B cell (primary cell): Measurements from ENCODE around the gene EP400. TPM values are rescaled to one million over a fixed set of nuclear protein-coding genes. Genes with fewer than 3 reads are reported as not detected.

Experiments used
- ATAC-seq: fragments of 200-7000 bp; cut with Tn5 transposase; one replicate; pipeline ENCODE4 v1.10.0; 2021; ENCODE audit warnings: low read depth, mild to moderate bottlenecking, moderate number of reproducible peaks, moderate library complexity
- CTCF ChIA-PET: fragments of 350-600 bp; sonication (Branson Sonifier 250); formaldehyde crosslinking; loops from one replicate; lab custom pipeline; 2021; ENCODE audit warnings: antibody characterized with exemption, inconsistent platforms; lab: Charles Lee
- POLR2A ChIA-PET: fragments of 350-600 bp; sonication (Branson Sonifier 250); formaldehyde crosslinking; loops from one replicate; lab custom pipeline; 2021; ENCODE audit warnings: antibody characterized with exemption; lab: Charles Lee
- DNase-seq: peaks from one replicate; pipeline ENCODE4 v3.0.0; 2013
- H2AFZ ChIP-seq: 2 replicates; pipeline ENCODE4 v1.6.1; 2012; ENCODE audit warnings: mild to moderate bottlenecking, low read depth, low read length; ENCODE audit not compliant: insufficient read depth, poor library complexity, severe bottlenecking
- H3K27ac ChIP-seq, 2 donors: 1 replicate in 1 of 2; 2 replicates in 1 of 2; pipeline ENCODE4 v1.5.1; 2012 to 2013; ENCODE audit warnings: low read length in 2 of 2, mild to moderate bottlenecking in 2 of 2, moderate library complexity in 1 of 2
- H3K27me3 ChIP-seq, 4 experiments: fragments of 200-600 bp in 1 of 4; sonication (generic) in 1 of 4; replicated peaks in 1 of 4; 1 replicate in 2 of 4; 2 replicates in 2 of 4; pipeline versions ENCODE4 v1.6.1 to v1.7.0; 2013 to 2016; ENCODE audit warnings: low read length in 3 of 4, mild to moderate bottlenecking in 2 of 4, mixed read lengths in 1 of 4, moderate library complexity in 1 of 4; ENCODE audit not compliant: insufficient read depth in 4 of 4, control insufficient read depth in 3 of 4; ENCODE audit errors: control extremely low read depth in 1 of 4
- H3K36me3 ChIP-seq, 2 experiments: replicated peaks in 1 of 2; 1 replicate in 1 of 2; 2 replicates in 1 of 2; pipeline versions ENCODE4 v1.6.1 to v1.7.1; 2013; ENCODE audit warnings: low read length in 1 of 2; ENCODE audit not compliant: insufficient read depth in 2 of 2, control insufficient read depth in 1 of 2; ENCODE audit errors: control extremely low read depth in 1 of 2, extremely low read depth in 1 of 2
- H3K4me1 ChIP-seq, 2 donors: fragments of 200-600 bp in 1 of 2; sonication (generic) in 1 of 2; 1 replicate in 1 of 2; 2 replicates in 1 of 2; pipeline versions ENCODE4 v1.5.1 to v1.6.1; 2013 to 2017; ENCODE audit warnings: low read length in 2 of 2; ENCODE audit not compliant: control insufficient read depth in 2 of 2, insufficient read depth in 2 of 2
- H3K4me2 ChIP-seq: replicated peaks from 2 replicates; pipeline ENCODE3; 2012; ENCODE audit warnings: mild to moderate bottlenecking, low read depth, low read length; ENCODE audit not compliant: poor library complexity, severe bottlenecking
- H3K4me3 ChIP-seq, 5 experiments: fragments of 200-600 bp in 1 of 5; sonication (generic) in 1 of 5; 1 replicate in 3 of 5; 2 replicates in 2 of 5; pipeline versions ENCODE4 v1.5.1 to v1.7.0; 2011 to 2016; ENCODE audit warnings: low read length in 4 of 5, mild to moderate bottlenecking in 4 of 5, low read depth in 2 of 5, control low read depth in 1 of 5, moderate library complexity in 1 of 5; ENCODE audit not compliant: insufficient read depth in 1 of 5; ENCODE audit errors: control extremely low read depth in 1 of 5, extremely low read depth in 1 of 5
- H3K79me2 ChIP-seq: fragments of 200-600 bp; sonication (generic); one replicate; pipeline ENCODE4 v1.6.0; 2016; ENCODE audit warnings: low read length; ENCODE audit not compliant: control insufficient read depth, insufficient read depth
- H3K9ac ChIP-seq: fragments of 200-600 bp; sonication (generic); 2 replicates; pipeline ENCODE4 v1.6.1; 2017; ENCODE audit warnings: mild to moderate bottlenecking, low read length, moderate library complexity
- H3K9me3 ChIP-seq, 3 donors: one replicate each; pipeline versions ENCODE4 v1.6.1 to v1.7.1; 2013; ENCODE audit warnings: low read length in 2 of 3; ENCODE audit not compliant: control insufficient read depth in 2 of 3, insufficient read depth in 1 of 3; ENCODE audit errors: control extremely low read depth in 1 of 3
- H4K20me1 ChIP-seq: 2 replicates; pipeline ENCODE4 v1.6.0; 2012; ENCODE audit warnings: mild to moderate bottlenecking, low read length; ENCODE audit not compliant: insufficient read depth, control insufficient read depth, poor library complexity, severe bottlenecking
- H3K27ac Mint-ChIP-seq: one replicate; pipeline ENCODE4 v1.8.0; 2021; ENCODE audit warnings: mixed read lengths
- H3K27me3 Mint-ChIP-seq: one replicate; pipeline ENCODE4 v1.8.0; 2021; ENCODE audit warnings: mixed read lengths
- H3K4me1 Mint-ChIP-seq: one replicate; pipeline ENCODE4 v1.8.0; 2021; ENCODE audit warnings: mixed read lengths
- H3K4me3 Mint-ChIP-seq: one replicate; pipeline ENCODE4 v1.8.0; 2021; ENCODE audit warnings: mixed read lengths
- H3K9me3 Mint-ChIP-seq: one replicate; pipeline ENCODE4 v1.8.0; 2022; ENCODE audit warnings: mixed read lengths; ENCODE audit not compliant: insufficient read depth
- EZH2 ChIP-seq: IDR thresholded peaks from 2 replicates; pipeline ENCODE4 v1.6.1; 2012; ENCODE audit warnings: borderline replicate concordance, low read depth, mild to moderate bottlenecking, moderate library complexity, low read length; ENCODE audit not compliant: insufficient read depth, poor library complexity, severe bottlenecking
- WGBS: methylation state at CpG from one replicate; pipeline ENCODE4 v1.1.5; 2013; ENCODE audit warnings: missing lambda C conversion rate; ENCODE audit not compliant: insufficient coverage; 5-methylcytosine and 5-hydroxymethylcytosine counted together
- intact Hi-C: fragments of 100-400 bp; cut with micrococcal nuclease; formaldehyde crosslinking; loops from one replicate; pipeline ENCODE4 v1.10.0; 2022
- polyA plus RNA-seq: library from polyadenylated mRNA; depleted of rRNA; stranded (reverse); fragments of >200 nt; gene quantifications from 2 replicates; pipeline ENCODE4 v1.2.3, GENCODE V29; 2012
- total RNA-seq, 2 donors: library from RNA; stranded (reverse); fragments of 120-200 nt in 1 of 2; gene quantifications; 1 replicate in 1 of 2; 2 replicates in 1 of 2; pipeline versions ENCODE4 v1.2.3 to v1.2.4, GENCODE V29; 2013 to 2022
- TF ChIP-seq, protein P1 (sequence below): fragments of 200-600 bp; IDR thresholded peaks from one replicate; pipeline ENCODE4 v1.8.0; 2022; ENCODE audit warnings: antibody characterized with exemption, mild to moderate bottlenecking

The EP400 gene
- total and polyA plus RNA-seq, 2 donors (not counting 1 experiment from before 2014, with no cell fraction given), result 17.3 to 82.2 TPM

- intact Hi-C loops, result no loop called here
- no peaks in the 10 kb centered on the region for H4K20me1 ChIP-seq
- no peak for TF ChIP-seq EZH2
- TF ChIP-seq, protein P1, sequence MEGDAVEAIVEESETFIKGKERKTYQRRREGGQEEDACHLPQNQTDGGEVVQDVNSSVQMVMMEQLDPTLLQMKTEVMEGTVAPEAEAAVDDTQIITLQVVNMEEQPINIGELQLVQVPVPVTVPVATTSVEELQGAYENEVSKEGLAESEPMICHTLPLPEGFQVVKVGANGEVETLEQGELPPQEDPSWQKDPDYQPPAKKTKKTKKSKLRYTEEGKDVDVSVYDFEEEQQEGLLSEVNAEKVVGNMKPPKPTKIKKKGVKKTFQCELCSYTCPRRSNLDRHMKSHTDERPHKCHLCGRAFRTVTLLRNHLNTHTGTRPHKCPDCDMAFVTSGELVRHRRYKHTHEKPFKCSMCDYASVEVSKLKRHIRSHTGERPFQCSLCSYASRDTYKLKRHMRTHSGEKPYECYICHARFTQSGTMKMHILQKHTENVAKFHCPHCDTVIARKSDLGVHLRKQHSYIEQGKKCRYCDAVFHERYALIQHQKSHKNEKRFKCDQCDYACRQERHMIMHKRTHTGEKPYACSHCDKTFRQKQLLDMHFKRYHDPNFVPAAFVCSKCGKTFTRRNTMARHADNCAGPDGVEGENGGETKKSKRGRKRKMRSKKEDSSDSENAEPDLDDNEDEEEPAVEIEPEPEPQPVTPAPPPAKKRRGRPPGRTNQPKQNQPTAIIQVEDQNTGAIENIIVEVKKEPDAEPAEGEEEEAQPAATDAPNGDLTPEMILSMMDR, result no peak
- no peaks in the 10 kb centered on the region for H3K27me3 ChIP-seq
- DNase-seq (no peak), ATAC-seq (no peak)
- peaks cover 3% of the 10 kb centered on the region for H3K79me2 ChIP-seq
- 98% methylated on average over 21 of the region's 21 CpGs for WGBS
- H2AFZ ChIP-seq, result no peak overlapping the region
- no peak overlapping the region for H3K4me2 ChIP-seq
- H3K36me3 ChIP-seq, result peaks cover 1 to 89% of the 10 kb centered on the region in 2 experiments
- H3K4me1 Mint-ChIP-seq, result no peaks in the 10 kb centered on the region
- no peaks in the 10 kb centered on the region for H3K9me3 ChIP-seq
- no peak overlapping the region for H3K27ac ChIP-seq
- H3K4me3 Mint-ChIP-seq, result no peak overlapping the region
- no peaks in the 10 kb centered on the region for H3K9me3 Mint-ChIP-seq
- no peak overlapping the region for H3K9ac ChIP-seq
- no peaks in the 10 kb centered on the region for H3K4me1 ChIP-seq
- no peak overlapping the region for H3K4me3 ChIP-seq
- POLR2A ChIA-PET, result no interaction called here
- no peak overlapping the region for H3K27ac Mint-ChIP-seq
- H3K27me3 Mint-ChIP-seq, result no peaks in the 10 kb centered on the region
- CTCF ChIA-PET, result interaction anchor here (0.6 kb wide), 1 partner anchor 881 kb away, joined by 3 read pairs; no protein-coding TSS in a partner anchor
These were observed 66.1 kb downstream of the EP400 start for GRCh38 chr12:132015686-132016430.

GRCh38 chr12:132018193-132018916 is 68.6 kb downstream of the EP400 start:
- CTCF ChIA-PET, result no interaction called here
- no peak overlapping the region for H3K9ac ChIP-seq
- no peak for ATAC-seq
- intact Hi-C loops, result no loop called here
- H3K4me3 Mint-ChIP-seq, result no peak overlapping the region
- DNase-seq, result no peak
- no peak overlapping the region for H3K27ac ChIP-seq
- H3K27ac Mint-ChIP-seq, result no peak overlapping the region
- H3K4me1 ChIP-seq, result no peaks in the 10 kb centered on the region
- no peaks in the 10 kb centered on the region for H3K27me3 ChIP-seq
- peaks cover 3% of the 10 kb centered on the region for H3K79me2 ChIP-seq
- no peaks in the 10 kb centered on the region for H3K4me1 Mint-ChIP-seq
- TF ChIP-seq EZH2, result no peak
- TF ChIP-seq, protein P1, result no peak
- no peak overlapping the region for H3K4me3 ChIP-seq
- H3K36me3 ChIP-seq, result peaks cover 2 to 65% of the 10 kb centered on the region in 2 experiments
- H3K9me3 ChIP-seq, result no peaks in the 10 kb centered on the region
- POLR2A ChIA-PET, result no interaction called here
- H4K20me1 ChIP-seq, result no peaks in the 10 kb centered on the region
- no peak overlapping the region for H2AFZ ChIP-seq
- no peaks in the 10 kb centered on the region for H3K9me3 Mint-ChIP-seq
- WGBS, result 95% methylated on average over 13 of the region's 18 CpGs
- H3K4me2 ChIP-seq, result no peak overlapping the region
- H3K27me3 Mint-ChIP-seq, result no peaks in the 10 kb centered on the region
